ENCODE measurements around the gene ANXA9.

ANXA9 gene

GRCh38 chr1:150974580-150975478, 7.3 kb upstream of the ANXA9 start, which contains the start of gene CERS2:
CERS2 (minus strand) TSS chr1:150974835; CDS start chr1:150969090, 5,745 bp downstream.
- peak; percentile 29 to 65 (median 41) for DNase-seq (ENCODE audit: low read depth in 3 of 3)

GRCh38 chr1:150976401-150976821, 5.7 kb upstream of the ANXA9 start:
- DNase-seq (ENCODE audit: low read depth in 3 of 3), result no peak

GRCh38 chr1:150976879-150977694, 5.0 kb upstream of the ANXA9 start:
- peak; percentile 41 to 74 (median 53) for DNase-seq (ENCODE audit: low read depth in 3 of 3)

GRCh38 chr1:150979092-150980056, 2.7 kb upstream of the ANXA9 start:
- peak; percentile 79 to 86 (median 84) for DNase-seq (ENCODE audit: low read depth in 3 of 3)

- no peak for DNase-seq (ENCODE audit: low read depth in 3 of 3)
Observed at GRCh38 chr1:150981177-150981804, 801 bp upstream of the ANXA9 start.

GRCh38 chr1:150985179-150985825, 3.2 kb downstream of the ANXA9 start:
- no peak for DNase-seq (ENCODE audit: low read depth in 3 of 3)

- DNase-seq (ENCODE audit: low read depth in 3 of 3), result no peak
Observed at GRCh38 chr1:150987924-150988323, 5.8 kb downstream of the ANXA9 start.

- no peak for DNase-seq (ENCODE audit: low read depth in 3 of 3)
Observed at GRCh38 chr1:150992626-150993025, 10.5 kb downstream of the ANXA9 start.

- no peak for DNase-seq (ENCODE audit: low read depth in 3 of 3)
Observed at GRCh38 chr1:150994248-150994647, 12.2 kb downstream of the ANXA9 start.

- no peak for DNase-seq (ENCODE audit: low read depth in 3 of 3)
Observed at GRCh38 chr1:150995460-150995859, 13.4 kb downstream of the ANXA9 start.

- DNase-seq (ENCODE audit: low read depth in 3 of 3), result no peak
Observed at GRCh38 chr1:150995896-150996295, 13.8 kb downstream of the ANXA9 start.

GRCh38 chr1:150997126-150997872, 15.2 kb downstream of the ANXA9 start:
- DNase-seq (ENCODE audit: low read depth in 3 of 3), result no peak

- no peak for DNase-seq (ENCODE audit: low read depth in 3 of 3)
Observed at GRCh38 chr1:150997949-150998348, 15.9 kb downstream of the ANXA9 start.

- peak in 1 of 3 experiments; percentile 26 for DNase-seq (ENCODE audit: low read depth in 3 of 3)
Observed at GRCh38 chr1:150999051-150999674, 17.1 kb downstream of the ANXA9 start.

- no peak for DNase-seq (ENCODE audit: low read depth in 3 of 3)
Observed at GRCh38 chr1:150999926-151000325, 17.8 kb downstream of the ANXA9 start.

- no peak for DNase-seq (ENCODE audit: low read depth in 3 of 3)
Observed at GRCh38 chr1:151000408-151000807, 18.3 kb downstream of the ANXA9 start.

- no peak for DNase-seq (ENCODE audit: low read depth in 3 of 3)
Observed at GRCh38 chr1:151001602-151002001, 19.5 kb downstream of the ANXA9 start.

- DNase-seq (ENCODE audit: low read depth in 3 of 3), result no peak
Observed at GRCh38 chr1:151002051-151002450, 20.0 kb downstream of the ANXA9 start.

- no peak for DNase-seq (ENCODE audit: low read depth in 3 of 3)
Observed at GRCh38 chr1:151002611-151003010, 20.5 kb downstream of the ANXA9 start.

Data from stimulated activated CD4-positive, alpha-beta T cell treated with anti-CD3 and anti-CD28 coated beads, TNF-alpha, amount 100 ng/mL, for 24 hours (primary cell).